ENCODE results near the gene KCNQ4.

The KCNQ4 gene

DNA sequence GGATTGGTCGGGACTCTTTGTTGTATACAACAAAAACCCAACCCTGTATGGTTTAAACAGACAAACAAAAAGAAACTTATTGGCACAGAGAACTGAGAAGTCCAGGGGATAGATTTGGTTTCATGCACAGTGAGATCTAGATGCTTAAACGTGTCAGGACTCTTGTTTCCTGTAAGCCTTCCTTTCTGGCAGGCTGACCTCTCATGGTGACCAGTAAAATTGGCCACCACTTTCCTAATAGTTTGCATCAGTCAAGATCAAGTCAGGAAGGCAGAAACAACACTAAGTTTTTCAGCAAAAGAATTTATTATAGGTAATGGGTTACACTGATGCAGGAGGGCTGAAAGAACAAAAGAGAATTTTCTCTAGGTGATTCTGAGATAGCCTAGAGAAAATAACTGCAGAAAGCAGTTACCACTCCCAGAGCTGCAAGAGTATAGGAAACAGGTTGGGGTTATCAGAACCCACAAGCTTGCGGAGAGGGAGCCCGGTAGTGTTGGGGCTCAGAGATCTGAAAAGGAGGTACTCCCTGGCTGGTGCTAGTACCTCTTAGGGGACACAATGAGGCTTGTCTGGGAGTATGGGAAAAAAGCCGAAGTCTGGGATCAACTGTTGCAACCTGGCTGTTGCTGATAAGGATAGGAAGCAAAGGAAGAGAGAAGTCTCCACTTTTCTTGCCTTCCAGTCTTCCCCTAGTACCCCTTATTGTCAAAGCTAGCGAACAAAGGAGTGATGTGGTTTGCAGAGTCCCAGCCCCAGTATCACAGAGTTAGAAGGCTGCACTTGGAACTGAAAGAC is 57.1 kb downstream of the KCNQ4 start:
- DNase-seq (ENCODE audit: low spot score) = no peak

DNA sequence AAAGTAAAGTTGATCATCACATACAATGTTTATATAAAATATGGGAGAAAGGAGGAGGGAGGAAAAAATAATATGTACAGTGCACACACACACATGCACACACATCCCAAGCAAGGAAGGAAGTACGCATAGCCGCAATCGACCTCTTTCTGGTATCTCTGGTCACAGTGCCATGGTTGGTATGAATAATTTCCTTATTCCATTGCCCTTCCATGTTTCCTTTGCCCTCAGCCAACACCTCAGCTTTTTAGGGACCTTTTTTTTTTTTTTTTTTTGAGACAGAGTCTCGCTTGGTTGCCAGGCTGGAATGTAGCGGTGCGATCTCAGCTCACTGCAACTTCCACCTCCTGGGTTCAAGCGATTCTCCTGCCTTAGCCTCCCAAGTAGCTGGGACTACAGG is 58.0 kb downstream of the KCNQ4 start:
- DNase-seq (ENCODE audit: low spot score) = no peak

DNA sequence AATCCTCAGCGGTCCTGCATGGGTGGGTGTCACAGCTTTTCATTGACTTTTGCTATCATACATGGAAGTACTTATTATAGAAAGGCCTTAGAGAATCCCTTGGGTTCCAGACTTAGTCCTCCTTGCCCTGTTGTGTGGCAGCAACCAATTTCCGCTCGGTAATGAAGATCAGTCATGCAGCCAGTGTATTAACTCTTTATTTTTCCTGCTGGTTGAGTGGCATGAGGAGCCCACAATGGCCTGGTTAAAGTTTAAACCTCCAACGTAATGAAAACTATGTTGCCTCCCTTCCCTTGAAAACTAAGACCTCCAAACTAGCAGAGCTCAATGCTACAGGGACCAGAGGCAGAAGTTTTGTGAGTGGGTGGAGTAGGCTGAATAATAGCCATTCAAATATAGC is 58.6 kb downstream of the KCNQ4 start:
- no peak for DNase-seq (ENCODE audit: low spot score)

DNA sequence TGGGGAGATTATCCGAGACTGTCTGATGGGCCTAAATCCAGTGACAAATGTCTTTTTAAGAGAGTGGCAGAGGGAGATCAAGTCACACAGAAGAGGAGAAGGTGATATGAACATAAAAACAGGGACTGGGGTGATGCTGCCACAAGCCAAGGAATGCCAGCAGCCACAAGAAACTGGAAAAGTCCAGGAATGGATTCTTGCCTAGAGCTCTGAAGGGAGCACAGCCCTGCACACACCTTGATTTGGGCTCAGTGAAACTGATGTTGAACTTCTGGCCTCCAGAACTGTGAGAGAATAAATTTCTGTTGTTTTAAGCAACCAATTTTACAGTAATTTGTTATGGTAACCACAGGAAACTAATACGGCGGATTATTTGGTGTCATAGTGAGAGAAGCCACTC is 59.1 kb downstream of the KCNQ4 start:
- no peak for DNase-seq (ENCODE audit: low spot score)

DNA sequence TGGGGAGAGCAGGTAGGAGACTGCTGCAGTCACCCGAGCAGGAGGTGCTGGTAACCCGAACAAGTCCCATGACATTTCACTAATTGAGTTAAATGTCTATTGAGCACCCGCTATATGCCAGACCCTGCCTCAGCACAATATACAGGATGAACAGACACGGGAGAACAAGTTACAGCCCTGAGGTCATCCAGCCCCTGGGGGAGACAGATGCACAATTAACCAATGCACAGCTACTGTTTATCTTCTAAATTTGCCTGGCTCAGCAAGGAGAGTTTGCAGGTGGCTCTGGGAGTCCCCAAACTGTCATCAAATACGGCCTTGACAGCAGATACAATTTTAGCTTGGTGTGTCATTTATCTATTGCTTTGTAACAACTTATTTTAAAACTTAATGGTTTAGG is 60.5 kb downstream of the KCNQ4 start:
- DNase-seq (ENCODE audit: low spot score) = no peak

DNA sequence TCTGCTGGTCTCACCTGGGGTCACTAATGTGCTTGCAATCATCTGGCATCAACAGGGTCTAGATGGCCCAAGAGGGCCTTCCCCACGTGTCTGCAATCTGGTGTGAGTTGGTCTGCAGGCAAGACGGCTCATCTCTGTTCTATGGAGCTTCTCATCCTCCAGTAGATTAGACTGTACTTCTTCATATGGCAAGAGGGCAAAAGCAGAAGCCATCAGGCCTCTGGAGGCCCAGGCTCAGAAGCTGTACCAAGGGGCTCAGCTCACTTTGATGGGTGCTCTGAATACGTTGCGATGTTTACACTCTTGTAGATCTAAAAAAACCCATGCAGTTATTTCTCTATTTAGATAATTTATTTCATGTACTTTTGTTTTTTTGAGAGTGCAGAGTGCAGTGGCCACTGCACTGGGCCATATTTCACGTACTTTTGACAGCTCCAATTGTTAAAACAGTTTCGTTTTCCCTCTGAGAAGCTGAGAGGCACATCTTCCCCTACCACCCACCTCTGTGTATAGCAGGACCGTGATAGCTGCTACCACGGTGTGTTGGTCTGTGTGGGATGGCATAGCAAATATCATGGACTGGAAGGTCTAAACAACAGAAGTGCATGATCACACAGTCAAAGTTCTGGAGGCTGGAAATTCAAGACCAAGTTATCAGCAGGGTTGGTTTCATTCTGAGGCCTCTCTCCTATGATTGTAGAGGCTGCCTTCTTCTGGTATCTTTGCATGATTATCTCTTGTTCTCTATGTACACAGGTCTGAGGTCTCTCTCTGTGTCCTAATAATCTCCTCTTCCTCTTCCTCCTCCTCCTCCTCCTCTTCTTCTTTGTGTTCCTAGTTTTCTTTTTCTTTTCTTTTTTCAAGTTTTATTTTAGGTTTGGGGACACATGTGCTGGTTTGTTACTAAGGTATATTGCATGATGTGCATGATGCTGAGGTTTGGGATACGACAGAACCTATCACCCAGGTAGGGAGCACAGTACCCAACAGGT is 61.6 kb downstream of the KCNQ4 start:
- DNase-seq (ENCODE audit: low spot score) = no peak

DNA sequence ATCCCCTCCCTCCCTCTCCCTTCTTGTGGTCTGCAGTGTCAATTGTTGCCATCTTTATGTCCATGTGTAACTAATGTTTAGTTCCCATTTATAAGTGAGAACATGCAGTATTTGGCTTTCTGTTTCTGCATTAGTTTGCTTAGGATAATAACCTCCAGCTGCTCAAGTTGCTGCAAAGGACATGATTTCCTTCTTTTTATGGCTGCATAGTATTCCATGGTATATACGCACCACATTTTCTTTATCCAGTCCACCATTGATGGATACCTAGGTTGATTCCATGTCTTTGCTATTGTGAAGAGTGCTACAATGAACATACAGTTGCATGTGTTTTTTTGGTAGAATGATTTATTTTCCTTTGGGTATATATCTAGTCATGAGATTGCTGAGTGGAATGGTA is 62.3 kb downstream of the KCNQ4 start:
- no peak for DNase-seq (ENCODE audit: low spot score)

DNA sequence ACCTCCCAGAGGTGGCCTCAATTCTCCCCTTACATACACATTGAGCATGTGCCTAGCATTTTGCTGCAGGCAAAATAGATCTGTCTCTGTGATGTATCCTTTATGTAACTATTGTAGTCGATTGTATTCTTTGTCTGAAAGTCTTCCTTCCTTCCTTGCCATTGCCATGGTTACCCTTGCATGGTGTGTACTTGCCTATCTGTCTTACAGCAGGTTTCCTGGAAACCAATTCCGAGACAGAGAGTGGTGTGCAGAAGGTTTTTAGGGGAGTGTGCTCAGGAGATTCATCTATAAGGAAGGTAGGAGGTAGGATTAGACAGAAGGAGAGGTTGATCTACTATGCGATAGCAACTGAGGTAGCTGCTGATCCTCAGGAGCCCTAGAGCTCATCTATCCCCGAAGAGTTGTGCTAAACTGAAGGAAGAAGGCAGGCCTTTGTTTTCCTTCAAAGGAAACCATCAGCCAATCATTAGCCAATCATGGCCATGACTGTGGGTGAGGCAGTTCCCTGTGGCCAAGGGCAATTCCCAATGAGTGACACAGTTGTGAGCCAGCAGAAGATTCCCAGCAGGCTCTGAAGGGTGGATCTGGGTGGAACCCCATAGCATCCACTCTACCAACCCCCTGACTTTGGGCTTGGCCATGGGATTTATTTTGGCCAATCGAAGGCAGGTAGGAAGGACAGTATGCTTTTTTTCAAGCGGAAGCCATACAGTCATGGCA is 63.6 kb downstream of the KCNQ4 start:
- DNase-seq (ENCODE audit: low spot score) = no peak

DNA sequence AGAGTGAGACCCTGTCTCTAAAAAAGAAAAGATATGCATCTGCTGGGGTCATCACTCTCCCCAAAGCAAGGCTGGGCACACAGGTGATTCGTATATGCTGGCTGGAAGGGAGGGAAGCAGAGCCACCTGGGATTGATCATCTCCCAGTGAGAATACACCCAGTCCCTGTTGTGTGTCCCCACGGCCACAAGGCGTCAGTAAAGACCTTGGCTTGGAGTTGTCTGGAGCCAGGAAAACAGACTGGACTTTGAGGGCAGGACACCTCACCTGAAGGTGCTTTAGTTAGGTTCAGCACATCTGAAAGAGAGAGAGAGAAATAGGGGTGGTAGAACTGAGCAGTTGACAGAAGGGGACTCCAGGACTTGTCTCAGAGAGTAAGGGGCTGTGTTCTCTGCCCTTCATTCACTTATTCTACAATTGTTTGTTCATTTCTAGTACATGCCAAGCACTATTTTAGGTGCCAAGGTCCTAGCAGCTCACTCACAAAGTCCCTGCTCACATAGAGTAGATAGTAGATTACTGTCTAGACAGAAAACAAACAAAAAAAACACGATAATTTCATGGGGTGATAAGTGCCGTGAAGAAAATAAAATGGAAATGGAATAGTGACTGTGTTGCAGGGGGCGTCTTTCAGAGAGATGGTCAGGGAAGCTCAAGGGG is 65.1 kb downstream of the KCNQ4 start:
- DNase-seq (ENCODE audit: low spot score) = no peak

DNA sequence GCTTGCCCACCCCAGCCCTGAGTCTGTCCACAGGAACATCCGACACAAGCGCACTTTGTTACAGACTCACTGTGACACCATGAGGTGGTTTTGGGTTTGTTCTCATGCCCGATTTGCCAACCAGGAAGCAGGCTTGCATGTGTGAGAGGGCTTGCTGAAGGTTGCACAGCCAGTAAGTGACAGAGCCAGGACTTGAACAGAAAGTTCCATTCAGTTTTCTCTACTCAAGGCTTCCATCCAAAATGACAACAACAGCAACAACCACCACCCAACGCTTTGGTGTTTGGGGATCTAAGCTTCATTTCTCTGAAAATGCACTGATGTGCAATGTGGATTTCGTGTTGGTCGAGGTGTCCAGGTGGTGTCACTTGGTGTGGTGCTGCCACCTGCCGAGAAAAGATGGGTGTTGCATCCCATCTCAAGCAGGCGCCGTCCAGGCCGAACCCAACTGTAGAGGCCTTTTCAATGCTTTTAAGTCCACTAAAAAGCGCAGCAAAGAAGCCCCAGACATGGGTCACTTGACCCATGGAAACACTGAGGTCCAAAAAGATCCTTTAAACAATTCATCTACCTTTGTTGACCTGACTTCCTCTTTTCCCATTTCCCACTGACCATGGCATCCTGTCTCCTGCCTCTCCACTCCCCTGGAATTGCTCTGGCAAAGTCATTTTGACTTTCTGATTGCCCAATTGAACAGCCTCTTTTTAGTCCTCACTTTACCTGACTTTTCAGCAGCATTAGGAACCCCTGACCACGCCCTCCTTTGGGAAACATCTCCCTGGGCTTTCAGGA is 66.4 kb downstream of the KCNQ4 start:
- peak; percentile 81 for DNase-seq (ENCODE audit: low spot score)

DNA sequence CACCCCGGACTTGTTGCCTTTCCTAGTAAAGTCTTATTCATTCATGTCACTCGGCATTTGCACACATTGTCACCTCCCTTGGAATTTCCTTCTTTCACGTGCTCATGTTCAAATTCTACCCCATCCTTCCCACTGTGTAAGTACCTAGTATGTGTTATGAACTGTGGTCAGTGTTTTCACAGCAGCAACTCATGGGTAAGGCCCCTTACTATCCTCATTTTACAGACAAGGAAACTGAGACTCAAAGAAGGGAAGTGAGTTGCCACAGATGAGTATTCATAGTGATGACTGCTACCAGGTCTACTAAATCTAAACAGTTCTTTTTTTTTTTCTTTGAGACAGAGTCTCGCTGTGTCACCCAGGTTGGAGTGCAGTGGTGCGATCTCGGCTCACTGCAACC is 68.1 kb downstream of the KCNQ4 start:
- DNase-seq (ENCODE audit: low spot score) = no peak

DNA sequence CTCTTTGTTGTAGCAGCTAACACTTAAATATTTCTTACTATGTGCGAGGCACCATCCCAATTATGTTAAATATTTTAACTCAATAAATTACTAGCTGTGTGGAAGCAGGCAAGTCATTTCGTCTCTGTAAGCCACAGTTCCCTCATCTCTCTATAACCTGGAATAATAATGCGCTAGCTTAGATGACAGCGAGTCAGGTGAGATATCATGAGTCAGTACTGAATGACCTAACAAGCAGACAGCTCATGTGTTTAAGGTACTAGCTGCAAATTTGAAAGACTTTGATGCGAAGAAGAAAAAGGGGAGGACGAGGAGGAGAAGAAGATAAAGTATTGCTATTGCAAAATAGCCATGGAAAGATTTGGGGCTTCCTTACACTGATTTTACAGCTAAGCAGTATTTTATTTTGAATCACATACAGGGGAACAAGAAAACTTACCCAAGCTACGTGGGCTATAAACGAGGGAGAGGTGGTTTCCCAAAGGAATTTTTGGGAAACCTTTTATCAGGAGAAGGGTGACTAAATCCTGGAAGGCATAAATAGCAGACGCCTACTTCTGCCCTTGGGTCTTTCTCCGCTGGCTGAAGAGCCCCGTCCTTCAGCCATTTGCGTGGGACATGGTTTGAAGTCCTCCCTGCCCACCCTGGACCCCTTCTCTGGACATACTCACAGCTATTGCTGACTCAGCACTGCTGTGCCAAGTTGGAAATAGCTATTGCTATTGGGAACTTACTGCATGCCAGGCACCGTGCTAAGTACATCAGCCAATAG is 69.7 kb downstream of the KCNQ4 start:
- DNase-seq (ENCODE audit: low spot score) = no peak

DNA sequence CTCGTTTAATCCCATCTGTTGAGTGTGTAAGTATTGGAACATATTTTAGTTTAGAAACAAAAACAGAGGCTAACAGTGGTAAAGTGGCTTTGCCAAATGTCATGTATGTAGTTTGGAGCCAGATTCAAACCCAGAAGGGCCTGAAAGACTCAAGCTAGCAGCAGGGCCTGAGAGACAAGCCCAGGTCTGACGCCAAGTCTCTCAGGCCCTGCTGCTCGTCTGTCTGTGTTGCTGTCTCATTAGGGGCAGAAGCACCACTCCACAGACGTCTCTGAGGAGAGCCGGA is 70.2 kb downstream of the KCNQ4 start:
- no peak for DNase-seq (ENCODE audit: low spot score)

DNA sequence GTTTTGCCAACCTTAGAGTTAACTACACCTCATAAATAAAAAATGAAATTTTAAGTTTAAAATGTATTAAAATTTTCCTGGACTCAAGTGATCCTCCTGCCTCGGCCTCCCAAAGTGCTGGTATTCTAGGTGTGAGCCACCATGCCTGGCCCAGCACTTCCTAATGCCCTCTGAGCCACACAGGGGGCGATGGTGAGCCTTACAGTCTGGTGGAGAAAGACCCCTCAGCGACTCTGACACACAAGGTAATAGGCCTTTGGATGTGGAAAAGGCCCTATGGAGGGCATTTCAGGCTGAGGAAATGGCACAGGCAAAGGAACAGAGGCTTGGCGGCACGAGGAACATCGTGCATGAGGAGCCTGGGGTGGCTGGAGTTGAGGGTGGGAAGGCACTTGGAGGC is 71.9 kb downstream of the KCNQ4 start:
- peak; percentile 14 for DNase-seq (ENCODE audit: low spot score)

DNA sequence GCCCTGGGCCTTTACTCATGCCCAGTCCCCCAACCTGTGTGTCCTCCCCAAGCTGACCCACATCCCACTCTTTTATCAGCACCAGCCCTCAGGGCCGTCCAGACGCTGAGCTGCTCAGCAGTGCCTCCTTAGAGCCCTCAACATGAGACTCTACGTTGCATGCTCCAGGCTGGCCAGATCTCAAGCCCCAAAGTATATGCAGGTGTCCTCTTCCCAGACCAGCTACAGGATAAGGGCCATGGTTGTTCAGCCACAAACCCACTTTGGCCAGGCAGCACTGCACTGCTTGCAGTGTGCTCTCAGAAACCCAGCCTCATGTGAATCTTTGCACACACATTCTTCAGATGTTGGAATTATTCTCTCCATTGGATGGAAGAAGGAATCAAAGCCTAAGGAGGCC is 72.5 kb downstream of the KCNQ4 start:
- DNase-seq (ENCODE audit: low spot score) = no peak

DNA sequence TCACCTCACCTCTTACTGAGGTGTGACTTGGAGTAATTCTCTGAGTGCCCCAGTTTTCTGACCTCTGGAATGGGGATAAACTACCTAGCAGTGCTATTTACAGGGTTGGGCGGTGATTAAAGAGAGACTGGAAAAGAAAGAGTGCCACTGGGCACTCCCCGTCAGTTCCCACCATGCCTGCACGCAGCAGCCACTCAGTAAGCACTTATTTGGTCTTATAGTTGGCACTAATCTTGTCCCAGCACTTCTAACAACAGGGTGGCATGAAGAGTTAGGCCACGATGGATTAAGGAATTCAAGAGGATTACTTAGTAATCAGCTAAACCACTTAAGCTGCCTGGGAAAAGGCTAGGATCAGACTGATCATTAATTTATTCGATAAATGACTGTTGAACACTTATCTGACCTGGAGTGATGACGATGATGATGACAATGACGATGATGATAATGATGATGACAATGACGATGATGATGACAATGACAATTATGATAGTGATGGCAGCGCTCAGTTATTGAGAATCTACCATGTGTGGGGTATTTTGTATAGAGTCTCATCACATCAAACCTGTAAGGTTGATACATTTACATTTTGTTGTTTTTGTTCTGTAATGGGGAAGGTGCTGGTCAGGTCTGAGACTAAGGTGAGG is 73.2 kb downstream of the KCNQ4 start:
- DNase-seq (ENCODE audit: low spot score) = no peak

DNA sequence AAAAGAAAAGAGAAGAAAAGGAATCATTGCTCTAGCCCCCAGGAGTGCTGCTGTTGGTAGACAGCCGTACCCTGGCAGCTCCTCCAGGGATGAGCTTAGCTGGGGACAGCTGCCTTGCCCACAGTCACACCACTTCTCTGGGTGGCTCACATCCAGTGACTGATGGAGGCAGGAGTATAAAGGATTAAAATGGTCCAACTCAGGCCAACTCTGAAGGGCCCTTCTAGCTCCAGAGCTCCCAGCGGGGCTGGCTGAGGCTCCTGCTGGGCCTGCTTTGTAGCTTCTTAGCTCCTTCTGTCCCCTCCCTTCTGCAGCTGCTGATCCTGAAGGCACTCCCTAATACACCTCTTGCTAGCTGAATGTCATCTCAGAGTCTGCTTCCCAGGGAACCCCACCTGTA is 74.2 kb downstream of the KCNQ4 start:
- no peak for DNase-seq (ENCODE audit: low spot score)

DNA sequence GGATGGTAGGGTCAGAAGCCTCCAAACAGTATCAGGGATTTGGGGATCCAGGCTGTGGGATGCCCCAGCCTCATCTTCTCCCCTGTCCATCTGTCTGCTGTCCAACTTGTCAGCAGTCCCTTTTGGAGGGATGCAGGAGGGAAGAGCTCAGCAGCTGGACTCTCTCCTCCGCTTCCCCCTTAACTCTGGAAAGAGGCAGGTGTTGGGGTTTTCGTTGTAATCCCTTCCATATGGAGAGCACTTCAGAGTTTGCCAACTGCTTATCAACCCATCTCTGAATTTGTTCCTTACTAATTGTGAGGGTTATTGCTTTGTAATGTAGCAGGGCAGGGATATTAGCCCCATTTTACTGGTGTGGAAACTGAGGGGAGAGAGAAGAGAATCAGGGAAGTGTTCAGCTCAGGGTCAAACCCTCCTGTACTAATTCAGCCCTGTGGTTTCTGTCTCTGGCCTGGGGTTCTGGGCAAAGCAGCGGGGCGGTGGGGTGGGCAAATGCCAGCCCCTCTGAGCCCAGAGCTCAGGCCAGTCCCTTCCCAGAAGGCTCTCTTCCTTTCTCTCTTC is 75.3 kb downstream of the KCNQ4 start:
- DNase-seq (ENCODE audit: low spot score) = no peak

DNA sequence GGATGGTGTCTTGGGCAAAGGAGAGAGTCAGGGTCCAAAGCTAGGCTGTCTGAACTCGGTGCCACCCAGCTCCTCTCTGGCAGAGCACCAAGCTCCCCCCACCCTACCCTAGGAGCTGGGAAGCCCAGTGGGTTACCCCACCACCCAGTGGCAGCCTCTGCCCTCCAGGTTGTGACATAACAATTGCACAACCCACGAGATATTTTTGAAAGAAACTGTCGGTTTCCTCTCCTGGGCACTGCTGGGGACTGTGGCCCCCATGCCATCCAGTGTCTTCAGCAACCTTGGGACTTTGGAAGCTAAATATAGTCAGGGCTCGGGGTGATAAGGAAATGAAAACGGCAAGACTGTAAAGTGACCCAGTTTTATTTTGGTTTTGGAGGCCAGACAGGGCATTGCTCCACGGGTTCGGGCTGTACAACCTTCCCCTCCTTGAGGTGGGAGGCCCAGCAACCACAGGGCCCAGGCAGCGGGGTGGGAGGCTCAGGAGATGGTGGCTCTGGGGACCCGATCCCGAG is 77.2 kb downstream of the KCNQ4 start:
- DNase-seq (ENCODE audit: low spot score) = no peak

All from CD4-positive, alpha-beta T cell treated with Interleukin-15 for 4 hours (primary cell).